Stimulated activated naive B cell treated with anti-CD40 and anti-IgM and Interleukin-4, amounts not matched to agents 10 μg/mL and 1 μg/mL and 100 μg/mL, for 72 hours (primary cell): ENCODE measurements around the gene FAR2.
A peak's percentile ranks its signal among the peaks of the same experiment; 100 is the strongest.
"Not testable (repeated sequence)": the region's sequence is repeated elsewhere in the genome, so short reads cannot be mapped to it uniquely, and the experiment has no call there.

ENCODE experiments used
- ATAC-seq, 2 donors: fragments of 150-1000 bp; cut with Tn5 transposase; replicated peaks; 2 replicates each; pipeline ENCODE4 v1.10.0; 2021; ENCODE audit warnings: moderate library complexity in 1 of 2
- DNase-seq: peaks from one replicate; pipeline ENCODE4 v3.0.0; 2021
- H3K27ac Mint-ChIP-seq: one replicate; pipeline ENCODE4 v1.8.0; 2022; ENCODE audit warnings: mild to moderate bottlenecking, mixed read lengths
- H3K27me3 Mint-ChIP-seq, 2 donors: one replicate each; pipeline ENCODE4 v1.8.0; 2022; ENCODE audit warnings: mixed read lengths in 2 of 2
- H3K36me3 Mint-ChIP-seq, 2 donors: one replicate each; pipeline ENCODE4 v1.8.0; 2022; ENCODE audit warnings: mixed read lengths in 2 of 2, mild to moderate bottlenecking in 1 of 2
- H3K4me1 Mint-ChIP-seq, 2 donors: one replicate each; pipeline ENCODE4 v1.8.0; 2022; ENCODE audit warnings: mixed read lengths in 2 of 2, mild to moderate bottlenecking in 1 of 2
- H3K4me3 Mint-ChIP-seq, 2 donors: one replicate each; pipeline ENCODE4 v1.8.0; 2022; ENCODE audit warnings: mild to moderate bottlenecking in 2 of 2, mixed read lengths in 2 of 2, moderate library complexity in 1 of 2
- H3K9me3 Mint-ChIP-seq, 2 donors: one replicate each; pipeline ENCODE4 v1.8.0; 2022; ENCODE audit warnings: mixed read lengths in 2 of 2, mild to moderate bottlenecking in 1 of 2

The FAR2 gene

GRCh38 chr12:29350080-29350479, 201.0 kb downstream of the FAR2 start:
- ATAC-seq = no peak
- Mint-ChIP-seq H3K4me3 (no peak overlapping the region), H3K9me3 (no peaks in the 10 kb centered on the region), H3K27ac (no peak overlapping the region), H3K27me3 (no peaks in the 10 kb centered on the region), H3K36me3 (peaks cover 10 to 19% of the 10 kb centered on the region in 2 donors), H3K4me1 (peaks cover 0 to 2% of the 10 kb centered on the region in 2 donors)
- DNase-seq = no peak

GRCh38 chr12:29354954-29355353, 205.9 kb downstream of the FAR2 start:
- no peaks in the 10 kb centered on the region for H3K27me3 Mint-ChIP-seq
- ATAC-seq (no peak), DNase-seq (no peak)
- H3K4me1 Mint-ChIP-seq = no peaks in the 10 kb centered on the region
- no peaks in the 10 kb centered on the region for H3K9me3 Mint-ChIP-seq
- H3K27ac Mint-ChIP-seq = no peak overlapping the region
- H3K36me3 Mint-ChIP-seq = peaks cover 3 to 21% of the 10 kb centered on the region in 2 donors
- no peak overlapping the region for H3K4me3 Mint-ChIP-seq

GRCh38 chr12:29365091-29365490, 216.0 kb downstream of the FAR2 start:
- H3K9me3 Mint-ChIP-seq = no peaks in the 10 kb centered on the region
- no peaks in the 10 kb centered on the region for H3K27me3 Mint-ChIP-seq
- no peak overlapping the region for H3K4me3 Mint-ChIP-seq
- no peak overlapping the region for H3K27ac Mint-ChIP-seq
- H3K4me1 Mint-ChIP-seq = peaks cover 1 to 13% of the 10 kb centered on the region in 2 donors
- ATAC-seq = no peak
- no peak for DNase-seq
- peaks cover 27 to 30% of the 10 kb centered on the region in 2 donors for H3K36me3 Mint-ChIP-seq

GRCh38 chr12:29374012-29374411, 224.9 kb downstream of the FAR2 start:
- no peak for ATAC-seq
- peaks cover 6 to 23% of the 10 kb centered on the region in 2 donors for H3K36me3 Mint-ChIP-seq
- H3K4me3 Mint-ChIP-seq = no peak overlapping the region

GRCh38 chr12:29374913-29375312, 225.8 kb downstream of the FAR2 start:
- H3K9me3 Mint-ChIP-seq = peaks cover 0 to 4% of the 10 kb centered on the region in 2 donors
- H3K4me1 Mint-ChIP-seq = peaks cover 14 to 15% of the 10 kb centered on the region in 2 donors
- no peak overlapping the region for H3K27ac Mint-ChIP-seq
- DNase-seq = no peak
- H3K36me3 Mint-ChIP-seq = peaks cover 6 to 23% of the 10 kb centered on the region in 2 donors
- H3K4me3 Mint-ChIP-seq = no peak overlapping the region
- H3K27me3 Mint-ChIP-seq = no peaks in the 10 kb centered on the region
- peak; percentile 25 to 57 for ATAC-seq

More at GRCh38 chr12:29374012-29374411, 224.9 kb downstream of the FAR2 start:
- H3K9me3 Mint-ChIP-seq = peaks cover 0 to 4% of the 10 kb centered on the region in 2 donors
- H3K27ac Mint-ChIP-seq = no peak overlapping the region
- H3K27me3 Mint-ChIP-seq = no peaks in the 10 kb centered on the region
- peaks cover 5 to 13% of the 10 kb centered on the region in 2 donors for H3K4me1 Mint-ChIP-seq
- no peak for DNase-seq

- Mint-ChIP-seq H3K36me3 (peaks cover 6 to 23% of the 10 kb centered on the region in 2 donors), H3K27me3 (no peaks in the 10 kb centered on the region), H3K4me3 (no peak overlapping the region), H3K4me1 (peaks cover 15 to 18% of the 10 kb centered on the region in 2 donors), H3K9me3 (peaks cover 0 to 4% of the 10 kb centered on the region in 2 donors), H3K27ac (no peak overlapping the region)
- DNase-seq = no peak
- ATAC-seq = no peak
These were observed 227.0 kb downstream of the FAR2 start for GRCh38 chr12:29376118-29376517.

GRCh38 chr12:29380536-29381523, 231.8 kb downstream of the FAR2 start, which contains the start of gene ERGIC2:
ERGIC2 (minus strand) TSS chr12:29381172; CDS start chr12:29371633, 9,539 bp downstream.
- peak within 1 kb of the TSS; percentile 97 for H3K27ac Mint-ChIP-seq
- H3K9me3 Mint-ChIP-seq = peaks cover 0 to 4% of the 10 kb centered on the region in 2 donors
- peaks cover 11 to 18% of the 10 kb centered on the region in 2 donors for H3K4me1 Mint-ChIP-seq
- H3K4me3 Mint-ChIP-seq = peak within 1 kb of the TSS; percentile 86 to 92
- DNase-seq (peak; percentile 91), ATAC-seq (peak; percentile 94 to 95)
- H3K36me3 Mint-ChIP-seq = peaks cover 4 to 13% of the 10 kb centered on the region in 2 donors
- H3K27me3 Mint-ChIP-seq = peaks cover 0 to 22% of the 10 kb centered on the region in 2 donors

- H3K4me3 Mint-ChIP-seq = peak overlapping the region in 1 of 2 donors; percentile 13
- peaks cover 0 to 22% of the 10 kb centered on the region in 2 donors for H3K27me3 Mint-ChIP-seq
These were observed 233.2 kb downstream of the FAR2 start for GRCh38 chr12:29382251-29382650.

GRCh38 chr12:29385194-29385593, 236.1 kb downstream of the FAR2 start:
- H3K4me1 Mint-ChIP-seq, H3K27ac Mint-ChIP-seq, H3K4me3 Mint-ChIP-seq, ATAC-seq, H3K36me3 Mint-ChIP-seq, DNase-seq, H3K9me3 Mint-ChIP-seq: not testable (repeated sequence)
- peaks cover 0 to 22% of the 10 kb centered on the region in 2 donors for H3K27me3 Mint-ChIP-seq

More at GRCh38 chr12:29382251-29382650, 233.2 kb downstream of the FAR2 start:
- peaks cover 3 to 18% of the 10 kb centered on the region in 2 donors for H3K4me1 Mint-ChIP-seq
- H3K9me3 Mint-ChIP-seq = no peaks in the 10 kb centered on the region
- H3K27ac Mint-ChIP-seq = no peak overlapping the region
- no peaks in the 10 kb centered on the region for H3K36me3 Mint-ChIP-seq
- no peak for ATAC-seq
- no peak for DNase-seq
